GM19467 (cell line): ENCODE measurements around the gene ADIPOR1.

ENCODE experiments used
- ATAC-seq: cut with Tn5 transposase; IDR thresholded peaks from one replicate; pipeline ENCODE4 v1.9.1; 2021; ENCODE audit warnings: mild to moderate bottlenecking, moderate library complexity; ENCODE audit not compliant: unreplicated experiment

Gene ADIPOR1

DNA sequence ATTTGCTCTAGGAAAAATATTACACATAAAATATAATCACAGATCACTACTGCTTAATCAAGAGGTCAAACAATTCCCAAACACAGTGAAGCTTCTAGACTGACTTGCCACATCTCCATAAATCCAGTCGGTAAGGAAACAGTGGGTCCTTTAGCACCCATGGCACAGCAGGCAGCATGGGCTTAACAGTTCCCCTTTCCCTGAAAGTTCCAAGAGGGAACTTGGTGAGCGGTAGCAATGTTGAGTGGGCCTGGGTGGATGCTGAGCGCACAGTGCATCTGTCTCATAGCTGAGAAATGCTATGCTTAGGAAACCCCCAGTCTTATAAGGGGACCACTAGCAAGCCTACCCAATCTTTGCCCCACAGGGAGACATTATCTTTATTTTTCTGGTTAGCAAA lies 16.7 kb upstream of the ADIPOR1 start:
- ATAC-seq = no peak

- no peak for ATAC-seq
Observed at GRCh38 chr1:202972046-202972445, 13.9 kb upstream of the ADIPOR1 start.

GRCh38 chr1:202968895-202969295 lies 10.8 kb upstream of the ADIPOR1 start:
- ATAC-seq = peak; percentile 43

DNA sequence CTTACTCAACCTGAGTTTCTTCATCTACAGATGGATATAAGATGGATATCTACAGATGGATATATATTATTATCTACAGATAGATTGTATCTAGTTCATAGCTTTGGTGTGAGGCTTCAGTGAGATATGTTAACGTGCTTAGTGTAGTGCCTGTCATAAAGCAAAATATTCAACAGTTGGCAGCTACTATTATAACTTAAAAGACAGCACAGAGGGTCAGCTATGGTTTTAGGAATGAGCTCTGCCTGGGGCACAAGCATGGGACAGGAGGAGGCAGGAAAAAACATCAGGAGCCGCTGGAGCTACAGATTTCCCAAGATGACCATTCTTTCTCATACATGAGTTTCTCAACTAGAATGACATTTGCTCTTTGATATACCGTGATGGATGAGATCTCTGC lies 10.2 kb upstream of the ADIPOR1 start:
- ATAC-seq = no peak

DNA sequence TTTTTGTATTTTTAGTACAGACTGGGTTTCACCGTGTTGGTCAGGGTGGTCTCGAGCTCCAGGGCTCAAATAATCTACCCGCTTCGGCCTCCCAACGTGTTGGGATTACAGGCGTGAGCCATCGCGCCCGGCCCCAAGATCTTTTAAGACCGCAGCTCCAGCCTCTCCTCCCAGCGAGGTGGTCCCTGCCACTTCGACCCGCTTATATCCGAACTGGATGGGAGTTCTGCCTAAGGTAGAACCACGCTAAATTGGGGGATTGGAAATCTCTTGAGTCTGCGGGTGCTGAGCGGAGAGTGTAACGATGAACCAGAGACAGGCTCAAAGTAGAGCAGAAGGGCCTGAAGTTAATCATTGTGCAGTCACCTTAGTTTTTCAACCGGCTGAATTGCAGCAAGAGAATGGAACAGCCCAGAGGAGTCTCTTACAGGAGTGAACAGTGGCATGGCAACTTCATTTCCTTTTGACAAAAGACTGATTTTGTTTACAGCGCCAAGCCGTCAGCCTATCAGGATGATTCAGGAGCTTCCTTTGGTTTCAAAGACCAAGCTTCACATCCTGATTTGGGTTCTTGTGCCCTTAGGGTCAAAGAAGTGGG lies 9.7 kb upstream of the ADIPOR1 start:
- ATAC-seq = no peak

GRCh38 chr1:202966006-202966898 lies 8.1 kb upstream of the ADIPOR1 start:
- ATAC-seq = no peak

- no peak for ATAC-seq
Observed at GRCh38 chr1:202965422-202965821, 7.3 kb upstream of the ADIPOR1 start.

DNA sequence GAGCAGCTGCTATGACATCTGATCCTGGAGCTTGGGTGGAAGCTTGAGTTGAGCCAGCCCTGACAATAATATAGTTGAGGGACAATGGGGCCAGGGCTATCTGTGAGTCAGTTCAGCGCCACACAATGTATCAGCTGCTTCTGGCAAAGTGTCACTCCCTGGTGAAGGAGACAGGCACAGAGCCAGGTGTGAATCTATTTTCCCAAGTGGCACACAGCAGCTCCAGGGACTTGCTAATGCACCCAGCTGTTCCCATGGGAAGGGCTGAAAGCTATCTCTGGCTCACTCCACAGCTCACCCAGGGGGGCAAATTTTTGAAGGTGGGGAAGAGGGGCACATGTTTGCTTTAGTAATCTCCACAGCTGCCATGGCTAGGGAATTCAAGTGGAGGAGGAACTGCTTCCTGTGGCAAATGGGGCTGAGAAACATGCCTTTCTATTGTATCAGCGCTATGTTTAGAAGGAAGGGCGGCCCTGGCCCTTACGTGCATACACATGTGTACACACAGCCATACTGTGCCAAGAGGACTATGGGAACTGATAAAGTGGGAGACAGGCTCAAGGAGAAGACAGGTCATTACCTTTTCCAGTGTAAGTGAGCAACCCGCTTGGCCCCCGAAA lies 6.8 kb upstream of the ADIPOR1 start:
- no peak for ATAC-seq

DNA sequence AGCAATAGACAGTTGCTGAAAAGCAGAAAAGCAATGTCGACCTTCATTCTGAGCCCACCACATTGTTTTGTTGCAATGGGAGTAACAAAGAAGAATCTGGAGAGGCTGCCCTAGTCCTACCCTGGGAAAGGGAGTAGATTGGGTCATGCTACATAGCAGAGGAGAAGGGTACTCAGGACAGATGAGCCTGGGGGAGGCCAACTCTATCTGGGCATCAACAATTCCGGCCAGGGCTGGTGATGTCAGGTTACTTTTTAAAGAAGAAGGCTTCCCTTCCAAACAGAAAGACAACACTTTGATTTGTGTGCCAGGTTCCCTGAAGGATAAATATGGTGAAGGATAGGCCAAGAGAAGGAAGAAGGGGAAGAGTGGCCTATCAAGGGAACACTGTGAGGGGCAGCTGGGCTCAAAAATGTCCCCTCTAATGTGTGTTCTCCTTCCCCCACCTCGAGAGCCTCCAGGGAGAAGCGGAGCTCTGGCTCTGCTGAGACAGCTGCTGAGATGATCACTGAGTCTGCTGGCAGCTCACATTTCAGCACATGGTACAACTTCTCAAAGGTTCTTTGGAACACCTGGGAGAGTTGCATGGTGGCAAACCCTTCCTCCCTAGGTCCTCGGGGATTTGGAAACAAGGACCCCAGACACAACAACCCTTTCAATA lies 3.2 kb upstream of the ADIPOR1 start:
- no peak for ATAC-seq

DNA sequence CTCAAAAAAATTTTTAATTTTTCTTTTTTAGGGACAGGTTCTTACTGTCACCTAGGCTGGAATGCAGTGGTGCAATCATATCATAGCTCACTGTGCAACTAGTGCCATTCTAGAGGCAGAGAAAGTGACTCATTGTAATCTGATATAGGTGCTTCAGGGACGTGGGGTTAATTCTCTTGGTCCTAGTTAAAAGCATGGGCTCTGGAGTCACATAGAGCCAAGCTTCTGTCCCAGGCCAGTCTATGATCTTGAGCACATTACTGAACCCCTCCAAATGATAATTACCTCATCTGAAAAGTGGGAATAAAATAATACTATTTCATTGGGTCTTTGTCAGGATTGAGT lies 1.1 kb upstream of the ADIPOR1 start:
- no peak for ATAC-seq

DNA sequence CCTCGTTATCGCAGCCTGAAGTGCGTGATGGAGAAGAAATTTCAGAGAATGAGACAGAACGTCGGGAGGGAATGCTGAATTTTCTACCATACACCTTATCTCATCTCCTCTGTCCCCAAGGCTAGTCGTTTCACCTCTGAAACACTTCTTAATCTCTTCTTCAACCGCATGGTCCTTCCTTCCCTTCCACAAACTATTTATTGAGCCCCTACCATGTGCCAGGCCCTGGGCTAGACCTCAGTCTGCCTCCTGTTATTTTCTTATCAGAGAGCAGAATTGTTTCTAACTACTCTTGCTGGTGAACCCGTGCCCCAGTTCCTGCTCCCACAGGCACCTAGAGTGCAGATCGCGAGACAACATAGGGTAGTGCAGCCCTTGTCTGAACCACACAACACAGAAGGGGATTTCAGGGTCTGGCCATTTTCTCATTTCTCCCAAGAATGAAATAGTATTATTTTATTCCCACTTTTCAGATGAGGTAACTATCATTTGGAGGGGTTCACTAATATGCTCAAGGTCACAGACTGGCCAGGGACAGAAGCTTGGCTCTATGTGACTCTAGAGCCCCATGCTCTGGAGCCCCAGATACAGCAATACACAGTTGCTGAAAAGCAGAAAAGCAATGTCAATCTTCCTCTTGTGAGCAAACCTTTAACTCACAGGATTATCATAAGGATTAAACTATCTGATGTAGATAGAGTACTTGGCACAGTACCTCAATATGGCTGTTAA lies 598 bp upstream of the ADIPOR1 start:
- no peak for ATAC-seq

- ATAC-seq = no peak
Observed at GRCh38 chr1:202956969-202957368, 1.1 kb downstream of the ADIPOR1 start.

DNA sequence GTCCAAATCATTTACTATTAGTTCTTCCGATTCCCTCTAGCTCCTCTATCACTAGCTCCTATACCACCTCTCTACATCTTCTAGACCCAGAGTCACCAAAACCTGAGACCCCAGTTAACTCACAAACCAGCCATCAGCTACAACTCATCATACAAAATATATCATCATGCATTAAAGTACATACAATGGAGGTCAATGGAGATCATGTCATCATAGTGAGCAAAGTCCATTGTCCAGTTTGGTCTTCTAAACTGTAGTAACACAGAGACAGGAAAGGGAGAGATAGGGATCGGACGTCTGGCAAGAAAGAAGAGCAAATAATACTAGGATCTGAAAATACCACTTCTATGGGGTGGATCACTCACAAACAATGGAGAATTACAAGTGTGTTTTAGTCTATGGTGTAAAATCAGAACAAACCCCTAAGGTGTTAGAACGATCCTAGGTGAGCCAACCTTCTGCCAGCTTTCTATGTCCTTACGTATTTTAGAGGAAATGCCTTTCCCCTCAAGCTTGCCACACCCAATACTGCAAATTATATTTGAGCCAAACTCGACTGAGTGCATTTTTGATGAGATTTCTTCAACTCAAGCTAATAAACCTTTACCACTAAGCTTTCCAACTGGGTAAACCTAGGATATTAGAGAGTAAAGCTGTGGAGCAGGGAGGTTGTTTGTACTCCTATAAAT lies 3.9 kb downstream of the ADIPOR1 start:
- ATAC-seq = no peak

DNA sequence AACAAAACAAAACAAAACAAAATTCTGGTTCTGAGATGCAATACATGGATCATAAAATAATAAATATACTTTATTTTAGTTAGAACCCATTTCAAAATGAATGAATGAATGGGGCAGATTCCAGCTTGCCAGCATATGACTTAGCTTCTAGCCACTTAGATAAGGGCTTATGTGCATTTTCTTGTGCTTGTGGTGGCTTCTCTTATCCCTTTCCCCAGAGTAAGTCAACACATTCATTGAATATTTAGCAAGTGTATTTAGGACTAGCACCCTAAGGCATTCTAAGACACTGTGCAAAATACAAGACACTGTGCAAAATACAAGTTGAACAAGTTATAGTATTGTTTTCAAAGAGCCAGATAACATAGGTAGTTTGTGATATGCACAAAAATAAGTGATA lies 4.7 kb downstream of the ADIPOR1 start:
- no peak for ATAC-seq

- no peak for ATAC-seq
Observed at GRCh38 chr1:202952818-202953217, 5.3 kb downstream of the ADIPOR1 start.

DNA sequence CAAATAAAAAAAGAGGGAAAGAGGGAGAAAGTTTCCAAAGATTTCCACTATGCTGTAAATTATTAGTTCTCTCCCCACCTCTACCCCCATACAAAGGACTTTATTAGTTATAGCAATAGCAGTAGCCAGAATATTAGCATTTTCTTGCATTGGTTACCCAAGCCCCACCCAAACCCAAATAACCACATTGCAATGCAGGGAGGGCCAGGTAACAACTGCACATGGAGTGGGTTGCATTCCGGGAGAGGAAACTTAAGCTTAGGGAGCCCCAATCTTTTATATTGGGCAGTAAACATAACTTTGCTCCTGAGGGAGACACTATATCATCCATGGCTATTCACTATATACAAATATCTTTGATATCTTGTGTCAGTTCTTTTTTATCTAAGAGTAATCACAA lies 6.0 kb downstream of the ADIPOR1 start:
- no peak for ATAC-seq

GRCh38 chr1:202951437-202951836 lies 6.7 kb downstream of the ADIPOR1 start:
- ATAC-seq = no peak

- no peak for ATAC-seq
Observed at GRCh38 chr1:202945483-202945882, 12.6 kb downstream of the ADIPOR1 start.

DNA sequence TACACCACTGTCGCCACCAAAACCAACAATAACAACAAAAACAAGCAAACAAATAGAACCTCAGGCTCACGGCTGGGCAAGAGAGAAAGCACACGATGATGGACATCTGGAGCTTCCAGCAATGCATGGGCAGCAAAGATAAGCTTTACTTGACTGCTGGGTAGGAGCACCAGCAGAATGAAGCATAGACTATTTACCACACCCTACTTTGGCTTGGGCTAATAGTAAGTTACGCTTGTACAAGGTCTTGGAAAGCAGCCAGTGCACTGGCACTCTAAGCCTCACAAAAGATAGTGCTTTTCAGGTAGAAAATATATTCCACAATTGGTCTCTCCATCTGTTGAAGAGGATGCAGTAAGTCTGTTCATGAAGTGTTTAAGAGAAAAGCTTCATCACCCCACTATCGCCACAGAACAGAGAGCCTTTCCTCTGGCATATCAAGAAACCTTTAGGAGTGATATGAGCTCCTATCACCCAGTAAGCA lies 13.6 kb downstream of the ADIPOR1 start:
- no peak for ATAC-seq

DNA sequence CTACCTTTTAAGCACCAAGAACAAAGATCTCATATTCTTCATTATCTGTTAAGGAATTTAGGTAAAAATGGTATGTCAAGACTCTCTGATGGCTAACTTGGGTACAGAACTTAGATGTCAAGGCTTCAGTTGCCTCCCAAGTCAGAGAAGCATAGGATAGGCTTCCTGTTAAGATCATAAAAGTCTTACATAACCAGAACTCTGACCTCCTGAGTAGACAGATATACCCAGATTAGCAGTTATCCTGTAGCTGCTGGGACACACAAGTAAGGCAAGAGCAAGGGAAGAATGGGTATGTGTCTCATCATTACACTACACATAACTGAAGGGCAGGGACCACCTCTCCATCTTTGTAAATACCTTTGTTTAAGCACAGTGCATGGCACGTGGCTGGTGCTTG lies 15.7 kb downstream of the ADIPOR1 start:
- ATAC-seq = no peak
